ENCODE results near the gene TOX2.

The TOX2 gene

GRCh38 chr20:43959079-43959919, 44.6 kb downstream of the TOX2 start:
- DNase-seq (ENCODE audit: low read depth): no peak

- no peak for DNase-seq (ENCODE audit: low read depth)
Observed at GRCh38 chr20:43959920-43960227, 45.2 kb downstream of the TOX2 start.

- no peak for DNase-seq (ENCODE audit: low read depth)
Observed at GRCh38 chr20:43960231-43960630, 45.6 kb downstream of the TOX2 start.

- DNase-seq (ENCODE audit: low read depth): no peak
Observed at GRCh38 chr20:43961116-43961515, 46.5 kb downstream of the TOX2 start.

GRCh38 chr20:43961541-43962471, 47.2 kb downstream of the TOX2 start:
- no peak for DNase-seq (ENCODE audit: low read depth)

GRCh38 chr20:43962530-43962929, 47.9 kb downstream of the TOX2 start:
- no peak for DNase-seq (ENCODE audit: low read depth)

GRCh38 chr20:43963233-43963632, 48.6 kb downstream of the TOX2 start:
- no peak for DNase-seq (ENCODE audit: low read depth)

GRCh38 chr20:43963872-43964791, 49.5 kb downstream of the TOX2 start:
- DNase-seq (ENCODE audit: low read depth): no peak

GRCh38 chr20:43968341-43969000, 53.8 kb downstream of the TOX2 start:
- no peak for DNase-seq (ENCODE audit: low read depth)

GRCh38 chr20:43969028-43969447, 54.4 kb downstream of the TOX2 start:
- DNase-seq (ENCODE audit: low read depth): no peak

GRCh38 chr20:43969501-43970182, 55.0 kb downstream of the TOX2 start:
- DNase-seq (ENCODE audit: low read depth): no peak

GRCh38 chr20:43971267-43971666, 56.6 kb downstream of the TOX2 start:
- no peak for DNase-seq (ENCODE audit: low read depth)

GRCh38 chr20:43972051-43972450, 57.4 kb downstream of the TOX2 start:
- DNase-seq (ENCODE audit: low read depth): no peak

GRCh38 chr20:43972692-43973091, 58.0 kb downstream of the TOX2 start:
- no peak for DNase-seq (ENCODE audit: low read depth)

- no peak for DNase-seq (ENCODE audit: low read depth)
Observed at GRCh38 chr20:43973231-43973630, 58.6 kb downstream of the TOX2 start.

- no peak for DNase-seq (ENCODE audit: low read depth)
Observed at GRCh38 chr20:43973671-43974450, 59.2 kb downstream of the TOX2 start.

GRCh38 chr20:43974695-43975094, 60.0 kb downstream of the TOX2 start:
- no peak for DNase-seq (ENCODE audit: low read depth)

- DNase-seq (ENCODE audit: low read depth): no peak
Observed at GRCh38 chr20:43975096-43975768, 60.6 kb downstream of the TOX2 start.

- DNase-seq (ENCODE audit: low read depth): no peak
Observed at GRCh38 chr20:43976547-43976946, 61.9 kb downstream of the TOX2 start.

GRCh38 chr20:43977252-43977651, 62.6 kb downstream of the TOX2 start:
- DNase-seq (ENCODE audit: low read depth): no peak
